Panc1 (cell line): Measurements from ENCODE around the gene SCYL2.

ENCODE experiments used
- POLR2AphosphoS5 ChIP-seq: IDR thresholded peaks from 2 replicates; pipeline ENCODE4 v1.6.1; 2012; ENCODE audit warnings: mild to moderate bottlenecking, low read depth, low read length, moderate library complexity
- SIN3A ChIP-seq: IDR thresholded peaks from 2 replicates; pipeline ENCODE4 v1.6.1; 2012; ENCODE audit warnings: low read depth, mild to moderate bottlenecking, low read length, moderate library complexity, borderline replicate concordance; ENCODE audit not compliant: insufficient read depth
- TCF7L2 ChIP-seq: IDR thresholded peaks from 2 replicates; pipeline ENCODE4 v1.6.1; 2011; ENCODE audit warnings: mild to moderate bottlenecking, low read depth, low read length, inconsistent platforms
- TF ChIP-seq, protein P1 (sequence below): fragments of 450-650 bp; IDR thresholded peaks from 2 replicates; pipeline ENCODE4 v1.5.1; 2017; ENCODE audit warnings: mild to moderate bottlenecking
- TF ChIP-seq, protein P2 (sequence below), 2 experiments: IDR thresholded peaks; 2 replicates each; pipeline ENCODE4 v1.6.1; 2011 to 2012; ENCODE audit warnings: low read depth in 2 of 2, control low read depth in 1 of 2, low read length in 1 of 2, mild to moderate bottlenecking in 1 of 2, moderate library complexity in 1 of 2; ENCODE audit not compliant: insufficient read depth in 1 of 2

DNA sequence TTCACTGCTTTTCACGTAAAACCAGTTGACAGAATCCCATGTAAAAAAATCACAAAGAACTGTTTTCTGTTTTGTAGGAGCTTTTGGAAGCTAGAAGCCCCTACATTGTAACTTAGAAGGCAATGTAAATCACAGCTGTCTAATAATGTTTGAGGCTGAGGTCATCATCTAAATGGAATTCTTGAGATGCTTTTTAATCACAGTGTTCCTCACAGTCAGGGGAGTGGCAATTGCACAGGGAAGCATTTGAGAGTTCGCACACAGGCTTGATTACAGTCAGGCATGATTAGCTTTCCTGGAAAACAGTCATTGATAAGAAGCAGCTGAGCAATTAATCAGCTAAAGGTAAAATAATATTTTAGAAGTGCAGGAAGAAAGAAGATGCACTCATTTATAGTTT lies 92.8 kb downstream of the SCYL2 start:
- TF ChIP-seq, protein P1, sequence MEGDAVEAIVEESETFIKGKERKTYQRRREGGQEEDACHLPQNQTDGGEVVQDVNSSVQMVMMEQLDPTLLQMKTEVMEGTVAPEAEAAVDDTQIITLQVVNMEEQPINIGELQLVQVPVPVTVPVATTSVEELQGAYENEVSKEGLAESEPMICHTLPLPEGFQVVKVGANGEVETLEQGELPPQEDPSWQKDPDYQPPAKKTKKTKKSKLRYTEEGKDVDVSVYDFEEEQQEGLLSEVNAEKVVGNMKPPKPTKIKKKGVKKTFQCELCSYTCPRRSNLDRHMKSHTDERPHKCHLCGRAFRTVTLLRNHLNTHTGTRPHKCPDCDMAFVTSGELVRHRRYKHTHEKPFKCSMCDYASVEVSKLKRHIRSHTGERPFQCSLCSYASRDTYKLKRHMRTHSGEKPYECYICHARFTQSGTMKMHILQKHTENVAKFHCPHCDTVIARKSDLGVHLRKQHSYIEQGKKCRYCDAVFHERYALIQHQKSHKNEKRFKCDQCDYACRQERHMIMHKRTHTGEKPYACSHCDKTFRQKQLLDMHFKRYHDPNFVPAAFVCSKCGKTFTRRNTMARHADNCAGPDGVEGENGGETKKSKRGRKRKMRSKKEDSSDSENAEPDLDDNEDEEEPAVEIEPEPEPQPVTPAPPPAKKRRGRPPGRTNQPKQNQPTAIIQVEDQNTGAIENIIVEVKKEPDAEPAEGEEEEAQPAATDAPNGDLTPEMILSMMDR: no peak
- TF ChIP-seq, protein P2, sequence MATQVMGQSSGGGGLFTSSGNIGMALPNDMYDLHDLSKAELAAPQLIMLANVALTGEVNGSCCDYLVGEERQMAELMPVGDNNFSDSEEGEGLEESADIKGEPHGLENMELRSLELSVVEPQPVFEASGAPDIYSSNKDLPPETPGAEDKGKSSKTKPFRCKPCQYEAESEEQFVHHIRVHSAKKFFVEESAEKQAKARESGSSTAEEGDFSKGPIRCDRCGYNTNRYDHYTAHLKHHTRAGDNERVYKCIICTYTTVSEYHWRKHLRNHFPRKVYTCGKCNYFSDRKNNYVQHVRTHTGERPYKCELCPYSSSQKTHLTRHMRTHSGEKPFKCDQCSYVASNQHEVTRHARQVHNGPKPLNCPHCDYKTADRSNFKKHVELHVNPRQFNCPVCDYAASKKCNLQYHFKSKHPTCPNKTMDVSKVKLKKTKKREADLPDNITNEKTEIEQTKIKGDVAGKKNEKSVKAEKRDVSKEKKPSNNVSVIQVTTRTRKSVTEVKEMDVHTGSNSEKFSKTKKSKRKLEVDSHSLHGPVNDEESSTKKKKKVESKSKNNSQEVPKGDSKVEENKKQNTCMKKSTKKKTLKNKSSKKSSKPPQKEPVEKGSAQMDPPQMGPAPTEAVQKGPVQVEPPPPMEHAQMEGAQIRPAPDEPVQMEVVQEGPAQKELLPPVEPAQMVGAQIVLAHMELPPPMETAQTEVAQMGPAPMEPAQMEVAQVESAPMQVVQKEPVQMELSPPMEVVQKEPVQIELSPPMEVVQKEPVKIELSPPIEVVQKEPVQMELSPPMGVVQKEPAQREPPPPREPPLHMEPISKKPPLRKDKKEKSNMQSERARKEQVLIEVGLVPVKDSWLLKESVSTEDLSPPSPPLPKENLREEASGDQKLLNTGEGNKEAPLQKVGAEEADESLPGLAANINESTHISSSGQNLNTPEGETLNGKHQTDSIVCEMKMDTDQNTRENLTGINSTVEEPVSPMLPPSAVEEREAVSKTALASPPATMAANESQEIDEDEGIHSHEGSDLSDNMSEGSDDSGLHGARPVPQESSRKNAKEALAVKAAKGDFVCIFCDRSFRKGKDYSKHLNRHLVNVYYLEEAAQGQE (IDR thresholded peaks at IDR 0.05; ENCODE audit: insufficient read depth in 1 of 2, low read depth in 2 of 2, low read length in 1 of 2): no peak
- TF ChIP-seq POLR2AphosphoS5: no peak
- no peak for TF ChIP-seq SIN3A
- no peak for TF ChIP-seq TCF7L2
